Middle frontal gyrus (tissue), 1 donor: ENCODE measurements around the gene CHAT.

ENCODE experiments used
- DNase-seq: peaks from one replicate; pipeline ENCODE4 v3.0.0-alpha.2; 2015; ENCODE audit warnings: low spot score; ENCODE audit errors: extremely low spot score

CHAT gene

DNA sequence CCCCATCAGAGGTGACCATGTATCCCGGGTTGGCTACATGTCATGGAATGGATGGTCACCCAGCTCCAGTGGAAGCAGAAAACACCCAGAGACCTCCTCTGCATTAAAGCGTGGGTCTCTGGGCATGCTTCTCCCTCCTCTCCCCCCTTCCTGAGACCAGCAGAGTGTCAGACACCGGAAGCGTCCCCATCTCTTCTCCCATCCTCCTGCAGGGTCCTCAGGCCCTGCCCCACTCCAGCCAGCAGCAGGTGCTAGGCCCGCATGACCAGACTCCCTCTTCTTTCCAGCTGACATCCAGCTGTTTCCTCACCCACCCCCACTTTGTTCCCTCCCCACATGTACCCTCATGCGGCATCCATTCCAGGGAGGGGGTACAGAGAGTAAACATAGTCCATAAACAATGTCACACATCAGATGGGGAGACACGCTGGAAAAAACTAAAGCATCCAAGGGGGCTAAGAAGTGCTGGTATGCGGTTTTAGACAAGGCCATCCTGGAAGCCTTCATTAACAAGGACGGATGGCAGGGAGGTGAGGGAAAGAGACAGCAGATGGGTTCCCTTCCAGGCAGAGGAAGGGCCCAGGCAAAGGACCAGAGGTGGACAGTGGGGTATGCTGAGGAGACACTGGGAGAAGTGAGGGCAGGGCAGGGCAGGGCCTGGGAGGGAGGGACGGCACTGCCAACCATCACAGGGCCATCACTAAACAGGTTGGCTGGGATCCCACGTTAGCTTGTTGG lies 16.2 kb upstream of the CHAT start:
- no peak for DNase-seq

DNA sequence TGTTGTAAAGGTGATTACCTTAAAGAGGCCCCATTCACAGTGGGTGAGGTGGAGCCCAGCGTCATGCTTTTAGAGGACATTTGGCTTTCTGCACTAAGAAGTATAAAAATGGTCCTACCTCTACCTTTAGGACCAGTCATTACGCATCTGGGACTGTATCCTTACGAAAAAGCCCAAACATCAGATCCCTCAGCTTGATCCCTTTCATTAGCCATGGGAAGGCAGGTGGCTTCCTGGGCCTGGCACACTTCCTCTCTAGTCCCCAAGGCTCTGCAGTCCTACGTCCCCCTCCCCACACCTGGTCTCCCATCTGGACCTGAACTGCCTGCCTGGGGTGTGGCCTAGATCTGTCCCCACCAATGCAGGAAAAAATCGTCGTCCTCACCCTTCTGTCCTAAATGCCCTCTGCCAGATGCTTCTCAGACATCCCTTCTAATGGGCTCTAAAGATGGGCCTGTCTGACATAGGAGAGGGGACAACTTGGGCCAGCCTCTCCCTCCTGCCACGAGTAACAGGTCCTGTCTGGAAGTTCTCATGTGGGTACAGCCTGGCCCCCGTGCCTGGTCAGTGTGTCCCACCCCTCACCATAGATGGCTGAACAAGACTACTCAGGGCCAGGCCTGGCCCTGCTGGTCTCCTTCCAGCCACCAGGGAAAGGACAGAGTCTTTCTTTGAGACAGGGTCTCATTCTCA lies 15.5 kb upstream of the CHAT start:
- DNase-seq: no peak

DNA sequence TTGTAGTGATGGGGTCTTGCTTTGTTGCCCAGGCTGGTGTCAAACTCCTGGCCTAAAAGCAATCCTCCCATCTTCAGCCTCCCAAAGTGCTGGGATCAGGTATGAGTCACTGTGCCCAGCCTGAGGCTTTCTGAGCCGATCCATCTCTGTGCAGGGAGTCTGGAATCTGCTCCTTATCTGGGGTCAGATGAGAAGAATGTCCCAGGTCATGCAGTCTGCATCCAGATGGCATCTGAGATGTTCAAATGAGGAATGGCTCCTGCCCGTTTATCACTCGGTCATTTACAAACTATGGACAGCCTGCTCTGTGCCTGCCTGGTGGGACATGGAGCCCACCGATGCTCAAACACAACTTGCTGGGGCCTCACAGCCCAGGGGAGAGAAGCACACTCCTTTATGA lies 14.9 kb upstream of the CHAT start:
- DNase-seq: no peak

DNA sequence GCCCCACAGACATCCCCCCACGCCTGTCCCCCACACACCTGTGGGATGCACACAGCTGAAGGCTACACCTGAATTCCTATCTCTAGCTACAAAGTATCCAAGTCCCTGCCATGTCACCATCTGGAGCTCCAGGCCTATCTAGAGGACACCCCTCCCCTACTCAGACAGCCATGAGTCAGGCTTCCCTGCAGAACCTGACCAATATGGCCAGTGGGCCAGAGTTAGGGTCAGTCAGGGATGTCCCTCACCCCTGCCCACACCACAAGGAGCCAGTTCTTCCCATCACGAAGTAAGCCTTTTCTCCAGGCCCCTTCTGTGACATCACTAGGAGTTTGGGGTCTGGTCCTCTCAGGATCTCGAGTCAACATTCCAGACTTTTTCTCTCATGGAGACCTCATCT lies 14.3 kb upstream of the CHAT start:
- no peak for DNase-seq

DNA sequence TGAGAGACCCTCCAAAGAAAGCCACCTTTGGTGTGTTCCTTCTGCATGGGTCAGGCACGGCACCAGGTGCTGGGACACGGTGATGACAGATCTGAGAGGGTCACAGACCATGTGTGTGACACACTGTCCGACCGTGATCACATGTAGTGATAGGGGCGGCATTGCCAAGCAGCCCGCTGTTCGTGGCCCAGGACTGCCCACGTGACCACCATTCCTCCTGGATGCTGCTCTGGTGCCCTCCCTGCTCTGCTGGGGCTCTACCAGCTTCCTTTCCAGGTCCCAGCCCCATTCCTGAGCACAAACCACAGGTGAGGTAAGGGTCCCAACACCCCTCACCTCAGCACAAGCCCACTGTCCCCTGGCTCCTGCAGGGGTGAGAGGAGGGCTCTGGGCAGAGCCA lies 13.8 kb upstream of the CHAT start:
- no peak for DNase-seq

DNA sequence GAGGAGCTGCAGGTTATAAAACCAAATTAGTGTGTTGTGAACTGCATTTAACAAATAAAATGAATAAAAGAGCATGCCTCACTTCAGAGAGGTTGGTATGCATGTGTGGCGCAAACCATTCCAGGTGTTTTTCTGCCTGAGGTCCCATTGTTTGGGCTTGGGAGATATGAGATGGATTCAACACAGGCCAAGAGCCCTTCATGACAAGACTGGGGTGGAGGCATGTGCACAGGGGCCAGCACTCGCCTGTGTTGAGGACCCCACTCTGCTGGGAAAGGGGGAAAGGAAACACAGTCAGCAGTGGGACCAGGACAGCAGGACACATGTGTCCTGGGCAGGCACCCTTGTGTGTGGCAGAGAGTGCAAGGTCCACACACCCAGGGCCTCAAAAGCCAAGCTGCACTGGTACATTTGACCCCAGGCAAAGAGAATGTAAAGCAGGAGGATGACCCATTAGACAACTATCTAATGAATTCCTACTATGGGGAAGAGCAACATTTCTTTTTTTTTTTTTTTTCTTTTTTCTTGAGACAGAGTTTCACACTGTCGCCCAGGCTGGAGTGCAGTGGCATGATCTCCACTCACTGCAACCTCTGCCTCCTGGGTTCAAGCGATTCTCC lies 12.9 kb upstream of the CHAT start:
- DNase-seq: no peak

DNA sequence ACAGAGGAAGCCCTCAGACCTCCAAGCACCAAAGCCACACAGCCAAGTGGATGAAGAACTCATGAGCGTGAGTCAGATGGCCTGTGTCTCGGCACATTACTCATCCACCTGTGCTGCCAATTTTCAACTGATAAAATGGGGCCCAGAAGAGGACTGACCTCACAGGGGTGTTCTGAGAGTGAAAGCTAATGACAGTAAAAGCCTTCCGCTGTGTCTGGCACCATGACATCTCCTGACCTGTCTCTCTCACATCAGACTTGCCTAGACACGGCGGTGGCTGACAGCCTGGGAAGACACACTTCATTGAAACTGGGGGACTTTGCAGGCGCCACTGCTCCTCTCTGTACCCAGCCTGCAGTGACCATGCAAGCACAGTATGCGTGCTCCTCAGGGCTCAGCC lies 12.0 kb upstream of the CHAT start:
- no peak for DNase-seq

DNA sequence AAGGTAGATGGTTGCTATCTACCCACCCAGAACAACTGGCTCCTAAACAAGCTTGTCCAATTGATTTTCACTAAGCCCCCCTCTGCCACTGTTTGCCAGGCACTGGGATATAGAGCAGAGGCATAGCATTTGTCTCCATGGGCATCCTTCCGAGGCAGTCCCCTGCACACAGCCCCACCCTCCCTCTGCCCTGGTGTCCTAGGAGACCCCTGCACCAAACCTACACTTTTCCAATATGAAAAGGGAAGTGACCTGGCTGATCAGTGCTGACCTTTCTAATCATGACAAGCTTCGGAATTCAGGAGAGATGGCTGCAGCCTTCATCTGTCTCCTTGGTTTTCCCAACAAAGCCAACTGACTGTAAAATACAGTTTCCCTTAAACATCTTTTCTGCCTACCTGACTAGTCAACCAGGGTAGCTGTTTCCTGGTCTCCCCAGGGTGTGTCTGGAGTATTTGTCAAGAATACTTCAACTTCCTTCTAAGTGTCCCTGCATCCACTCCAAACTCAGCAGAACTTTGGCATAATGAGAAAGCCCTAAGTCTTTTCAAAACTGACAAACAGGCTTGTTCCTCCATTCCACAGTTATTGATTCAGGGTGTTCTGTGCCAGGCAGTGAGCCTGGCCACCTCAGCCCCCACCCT lies 11.3 kb upstream of the CHAT start:
- no peak for DNase-seq

DNA sequence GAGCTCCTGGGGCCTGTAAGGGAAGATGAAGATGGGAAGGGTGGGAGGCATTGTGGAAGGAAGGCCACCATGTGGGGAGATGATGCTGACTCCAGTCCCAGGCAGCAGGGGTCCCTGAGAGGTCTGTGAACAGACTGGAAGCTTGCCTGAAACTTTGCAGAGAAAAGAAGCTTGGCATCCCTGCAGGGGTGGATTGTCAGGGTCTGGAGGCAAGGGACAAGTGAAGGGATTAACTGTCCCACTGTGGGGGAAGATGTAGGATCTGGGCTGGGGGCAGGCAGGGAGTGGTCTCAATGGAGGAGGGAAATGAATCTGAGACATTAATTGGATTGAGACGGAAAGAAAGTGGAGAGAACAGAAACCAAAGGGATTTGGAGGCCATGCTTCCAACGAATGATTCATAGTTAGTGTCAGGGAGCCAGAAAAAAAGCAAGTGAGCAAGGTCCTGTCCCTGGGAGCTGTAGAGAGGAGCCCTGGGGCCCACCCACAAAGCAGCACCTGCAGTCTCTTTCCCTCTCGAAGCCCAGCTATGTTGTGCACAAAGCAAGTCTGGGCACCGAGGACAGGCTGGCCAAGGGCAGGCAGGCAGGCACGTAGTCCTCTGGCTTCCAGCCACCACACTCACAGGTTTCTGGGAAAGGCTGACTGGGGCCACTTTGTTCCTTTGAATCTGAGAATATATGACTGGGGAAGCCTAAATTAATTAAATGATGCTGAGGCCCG lies 8.5 kb upstream of the CHAT start:
- DNase-seq: no peak

DNA sequence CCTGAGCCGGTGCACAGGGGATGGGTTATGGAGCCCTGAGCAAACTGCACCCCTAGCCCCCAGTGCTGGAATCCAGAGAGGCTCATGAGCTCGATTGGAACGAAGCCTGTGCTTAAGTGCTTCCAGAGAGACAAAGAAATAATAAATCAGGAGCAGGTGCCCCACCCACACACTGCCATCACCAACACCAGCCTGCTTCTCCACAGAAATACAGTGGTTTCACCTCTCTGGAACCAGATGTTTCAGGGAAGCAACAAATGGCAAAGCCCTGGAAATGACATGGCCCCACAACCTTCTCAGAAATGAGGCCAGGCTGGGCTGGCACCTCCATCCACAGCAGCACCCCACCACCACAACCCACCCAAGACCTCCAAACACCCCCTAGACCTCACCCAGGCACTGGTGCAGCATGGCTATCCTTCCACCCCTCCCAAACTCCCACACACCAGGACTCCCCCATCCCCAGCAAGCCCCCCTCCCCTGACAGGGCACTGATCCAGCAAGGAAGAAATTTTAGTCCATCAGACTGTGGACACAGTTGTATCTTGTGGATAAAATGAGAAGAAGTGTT lies 7.8 kb upstream of the CHAT start:
- DNase-seq: no peak

DNA sequence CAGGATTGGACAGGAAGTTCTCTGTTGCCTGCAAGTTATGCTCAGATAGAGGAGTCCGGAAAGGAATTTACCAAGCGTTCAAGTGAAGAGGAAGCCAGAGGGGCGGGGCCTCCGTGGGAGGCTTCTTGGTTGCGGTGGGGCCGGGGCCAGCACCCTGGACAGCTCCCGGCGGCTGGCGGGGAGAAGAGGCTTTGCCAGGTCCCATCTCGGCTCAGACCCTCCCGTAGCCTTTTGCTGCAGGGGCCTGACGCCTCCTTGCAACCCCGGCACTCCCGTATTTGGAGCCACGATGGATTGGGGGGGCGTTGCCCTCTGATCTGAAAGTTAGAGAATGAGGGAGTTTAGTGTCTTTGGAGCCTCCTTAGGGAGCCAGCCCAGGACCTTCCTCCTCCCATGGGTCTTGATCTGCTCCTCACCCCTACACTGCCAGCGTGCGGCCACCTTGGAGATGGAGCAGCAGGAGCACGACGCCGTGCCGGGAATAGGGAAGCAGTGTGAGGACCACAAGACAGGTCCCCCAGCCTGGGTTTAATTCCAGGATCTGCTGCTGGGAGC lies 6.8 kb upstream of the CHAT start:
- no peak for DNase-seq

DNA sequence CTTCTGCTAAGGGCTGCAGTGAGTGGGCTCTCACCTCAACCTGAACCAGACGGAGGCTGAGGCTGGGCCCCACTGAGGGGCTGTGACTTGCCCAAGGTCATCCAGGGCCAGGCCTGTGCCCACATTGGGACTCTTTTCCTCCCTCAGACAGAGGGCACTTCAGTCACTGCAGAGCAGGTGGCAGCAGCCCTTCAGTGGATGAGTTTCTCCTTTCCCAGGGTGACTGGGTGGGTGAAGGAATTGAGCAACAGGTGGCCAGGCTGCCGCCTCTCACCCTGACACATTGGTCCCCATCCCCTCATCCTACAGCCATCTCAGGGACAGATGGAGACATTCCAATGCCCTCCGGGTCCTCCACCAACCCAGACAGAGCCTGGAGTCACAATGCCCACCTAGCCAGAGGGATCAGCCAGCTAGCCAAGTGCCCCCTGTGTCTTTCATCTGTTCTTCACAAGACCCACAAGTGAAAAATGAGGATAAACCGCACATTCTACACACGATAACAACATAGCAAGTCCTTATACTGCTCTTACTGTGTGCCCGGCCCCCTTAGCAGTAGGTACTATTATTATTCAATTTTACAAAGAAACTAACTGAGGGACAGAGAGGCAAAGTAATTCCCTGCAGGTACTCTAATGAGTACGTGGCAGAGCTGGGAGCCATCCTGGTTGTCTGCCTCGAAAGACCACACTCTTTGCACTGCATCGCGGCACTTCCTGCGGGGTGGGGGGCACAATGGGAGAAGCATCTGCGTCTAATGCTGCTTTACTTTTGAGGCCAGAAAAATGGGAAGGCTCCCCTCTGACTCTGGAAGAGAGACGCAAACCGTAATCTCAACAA lies 5.5 kb upstream of the CHAT start:
- DNase-seq: no peak

DNA sequence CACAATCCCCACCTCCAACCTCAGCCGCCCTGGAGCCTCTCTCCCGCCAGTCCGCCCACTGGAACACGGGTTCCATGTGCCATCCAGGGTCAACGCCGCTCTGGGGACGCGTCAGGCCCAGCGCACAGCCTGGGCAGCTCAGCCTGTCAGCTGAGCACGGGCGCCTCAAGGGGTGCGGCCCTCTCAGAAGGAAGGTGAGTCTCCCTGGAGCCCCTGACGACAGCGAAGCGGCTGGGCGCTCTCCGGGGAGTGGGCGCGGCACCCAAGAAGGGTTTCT lies 4.9 kb upstream of the CHAT start:
- no peak for DNase-seq

DNA sequence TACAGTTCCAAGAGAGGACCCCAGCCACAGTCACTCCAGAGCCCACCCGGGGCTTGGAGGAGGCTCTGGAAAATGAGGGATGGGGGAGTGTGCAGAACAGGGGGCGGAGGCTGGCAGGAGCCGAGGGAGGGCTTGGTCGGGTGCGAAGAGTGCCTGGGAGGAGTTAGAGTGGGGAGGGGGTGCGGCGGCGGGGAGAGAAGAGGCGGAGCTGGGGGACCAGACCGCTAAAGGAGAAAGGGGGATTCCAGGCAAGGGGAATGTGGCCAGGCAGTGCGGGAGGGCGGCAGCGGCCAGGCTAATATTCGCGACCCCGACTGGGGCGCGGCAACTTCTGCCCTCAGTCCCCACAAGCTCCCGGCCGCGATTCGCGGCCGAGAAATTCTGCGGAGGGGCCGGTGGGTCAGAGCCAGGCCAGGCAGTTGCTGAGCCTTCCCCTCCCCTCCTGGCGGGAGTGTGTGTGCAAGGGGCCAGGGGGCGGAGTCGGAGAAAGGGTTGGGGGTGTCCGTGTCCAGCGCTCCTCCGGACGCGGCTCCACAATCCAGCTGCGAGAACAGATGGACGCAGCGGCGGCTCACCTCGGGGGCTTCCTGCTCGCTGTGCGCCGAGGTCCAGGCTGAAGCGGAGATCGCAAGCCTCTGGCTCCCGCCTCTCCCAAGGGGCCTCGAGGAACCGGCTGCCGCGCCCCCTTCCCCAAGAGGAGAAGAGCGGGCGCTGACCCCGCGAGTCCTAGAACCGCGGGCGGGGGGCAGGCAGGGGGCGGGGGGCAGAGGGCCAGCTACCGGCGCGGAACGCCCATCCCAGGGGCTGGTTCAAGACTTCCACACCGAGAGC lies 4.3 kb upstream of the CHAT start:
- DNase-seq: no peak

DNA sequence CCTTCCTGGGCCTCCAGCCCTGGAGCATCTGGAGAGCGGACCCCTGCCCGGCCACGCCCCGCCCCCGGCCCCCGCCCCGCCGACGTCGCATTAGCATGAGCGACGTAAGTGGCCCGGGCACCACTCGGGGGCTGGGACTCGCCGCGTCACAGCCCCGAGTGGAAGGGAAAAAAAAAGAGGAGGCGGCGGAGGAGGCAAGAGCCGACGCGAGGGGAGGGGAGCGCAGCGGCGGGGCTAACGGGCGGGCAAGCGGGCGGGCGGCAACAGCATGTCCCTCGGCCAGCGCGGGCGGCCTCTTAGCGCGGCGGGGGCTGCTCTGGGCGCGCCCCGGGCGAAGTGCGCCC lies 3.8 kb upstream of the CHAT start, which contains the start of gene SLC18A3:
SLC18A3 (plus strand) TSS at position 197 of the 344 bp plus-strand sequence. CDS start 431 bp downstream, outside the sequence.
- DNase-seq: no peak

DNA sequence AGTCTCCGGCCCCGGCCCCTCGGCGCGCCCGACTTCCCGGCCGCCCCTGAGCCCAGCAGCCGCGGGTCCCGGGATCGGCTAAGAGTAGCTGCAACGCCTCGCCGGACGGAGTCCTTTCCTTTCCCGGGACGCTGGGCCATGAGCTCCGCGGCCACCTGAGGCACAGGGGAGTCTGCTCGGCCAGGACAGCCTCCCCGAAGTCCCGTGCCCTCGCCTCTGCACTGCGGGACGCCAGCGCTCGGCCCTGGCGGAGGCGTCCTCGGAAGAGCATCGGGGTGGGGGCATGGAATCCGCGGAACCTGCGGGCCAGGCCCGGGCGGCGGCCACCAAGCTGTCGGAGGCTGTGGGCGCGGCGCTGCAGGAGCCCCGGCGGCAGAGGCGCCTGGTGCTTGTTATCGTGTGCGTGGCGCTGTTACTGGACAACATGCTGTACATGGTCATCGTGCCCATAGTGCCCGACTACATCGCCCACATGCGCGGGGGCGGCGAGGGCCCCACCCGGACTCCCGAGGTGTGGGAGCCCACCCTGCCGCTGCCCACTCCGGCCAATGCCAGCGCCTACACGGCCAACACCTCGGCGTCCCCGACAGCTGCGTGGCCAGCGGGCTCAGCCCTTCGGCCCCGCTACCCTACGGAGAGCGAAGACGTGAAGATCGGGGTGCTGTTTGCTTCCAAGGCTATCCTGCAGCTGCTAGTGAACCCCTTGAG lies 3.2 kb upstream of the CHAT start:
- no peak for DNase-seq

DNA sequence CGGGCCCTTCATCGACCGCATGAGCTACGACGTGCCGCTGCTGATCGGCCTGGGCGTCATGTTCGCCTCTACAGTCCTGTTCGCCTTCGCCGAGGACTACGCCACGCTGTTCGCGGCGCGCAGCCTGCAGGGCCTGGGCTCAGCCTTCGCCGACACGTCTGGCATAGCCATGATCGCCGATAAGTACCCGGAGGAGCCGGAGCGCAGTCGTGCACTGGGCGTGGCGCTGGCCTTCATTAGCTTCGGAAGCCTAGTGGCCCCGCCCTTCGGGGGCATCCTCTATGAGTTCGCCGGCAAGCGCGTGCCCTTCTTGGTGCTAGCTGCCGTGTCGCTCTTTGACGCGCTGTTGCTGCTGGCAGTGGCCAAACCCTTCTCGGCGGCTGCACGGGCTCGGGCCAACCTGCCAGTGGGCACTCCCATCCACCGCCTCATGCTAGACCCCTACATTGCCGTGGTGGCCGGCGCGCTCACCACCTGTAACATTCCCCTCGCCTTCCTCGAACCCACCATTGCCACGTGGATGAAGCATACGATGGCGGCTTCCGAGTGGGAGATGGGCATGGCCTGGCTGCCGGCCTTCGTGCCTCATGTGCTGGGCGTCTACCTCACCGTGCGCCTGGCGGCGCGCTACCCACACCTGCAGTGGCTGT lies 2.5 kb upstream of the CHAT start:
- no peak for DNase-seq

DNA sequence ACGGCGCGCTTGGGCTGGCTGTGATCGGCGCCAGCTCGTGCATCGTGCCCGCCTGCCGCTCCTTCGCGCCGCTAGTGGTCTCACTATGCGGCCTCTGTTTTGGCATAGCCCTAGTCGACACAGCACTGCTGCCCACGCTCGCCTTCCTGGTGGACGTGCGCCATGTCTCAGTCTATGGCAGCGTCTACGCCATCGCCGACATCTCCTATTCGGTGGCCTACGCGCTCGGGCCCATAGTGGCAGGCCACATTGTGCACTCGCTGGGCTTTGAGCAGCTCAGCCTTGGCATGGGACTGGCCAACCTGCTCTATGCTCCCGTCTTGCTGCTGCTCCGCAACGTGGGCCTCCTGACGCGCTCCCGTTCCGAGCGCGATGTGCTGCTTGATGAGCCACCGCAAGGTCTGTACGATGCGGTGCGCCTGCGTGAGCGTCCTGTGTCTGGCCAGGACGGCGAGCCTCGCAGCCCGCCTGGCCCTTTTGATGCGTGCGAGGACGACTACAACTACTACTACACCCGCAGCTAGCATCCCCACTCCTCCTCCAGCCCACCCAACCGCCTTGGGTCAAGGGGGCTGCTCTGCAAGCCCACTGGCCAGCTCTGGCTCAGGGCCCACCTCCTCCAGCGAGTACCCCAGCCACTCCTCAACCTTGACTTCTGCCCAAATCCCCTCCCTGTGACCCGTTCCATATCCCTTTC lies 1.9 kb upstream of the CHAT start:
- DNase-seq: no peak
